HUES48 (cell line): ENCODE data around the gene ZNF319.

Experiments
- H3K27ac ChIP-seq: one replicate; pipeline ENCODE4 v1.7.0; 2013; ENCODE audit warnings: low read depth, low read length, inconsistent platforms
- H3K27me3 ChIP-seq: 2 replicates; pipeline ENCODE4 v1.6.1; 2013; ENCODE audit warnings: mild to moderate bottlenecking, low read length; ENCODE audit not compliant: control insufficient read depth, insufficient read depth
- H3K36me3 ChIP-seq: 2 replicates; pipeline ENCODE4 v1.6.1; 2013; ENCODE audit warnings: low read length; ENCODE audit not compliant: control insufficient read depth, insufficient read depth
- H3K4me1 ChIP-seq: 2 replicates; pipeline ENCODE4 v1.6.1; 2013; ENCODE audit warnings: mild to moderate bottlenecking, low read length; ENCODE audit not compliant: control insufficient read depth, insufficient read depth
- H3K4me3 ChIP-seq: 2 replicates; pipeline ENCODE4 v1.5.1; 2013; ENCODE audit warnings: mild to moderate bottlenecking, low read depth, low read length
- H3K9ac ChIP-seq: 2 replicates; pipeline ENCODE4 v1.6.1; 2013; ENCODE audit warnings: mild to moderate bottlenecking, low read depth, low read length, moderate library complexity
- H3K9me3 ChIP-seq: 2 replicates; pipeline ENCODE4 v1.6.1; 2013; ENCODE audit warnings: low read length; ENCODE audit not compliant: control insufficient read depth, insufficient read depth

The ZNF319 gene

GRCh38 chr16:57966986-57967385, 33.5 kb downstream of the ZNF319 start:
- no peak overlapping the region for H3K9ac ChIP-seq
- no peaks in the 10 kb centered on the region for H3K9me3 ChIP-seq
- no peaks in the 10 kb centered on the region for H3K27me3 ChIP-seq
- no peaks in the 10 kb centered on the region for H3K36me3 ChIP-seq
- no peak overlapping the region for H3K4me3 ChIP-seq
- no peak overlapping the region for H3K27ac ChIP-seq
- H3K4me1 ChIP-seq = no peaks in the 10 kb centered on the region

GRCh38 chr16:57966204-57966771, 34.2 kb downstream of the ZNF319 start:
- no peak overlapping the region for H3K4me3 ChIP-seq
- H3K9ac ChIP-seq = no peak overlapping the region
- no peak overlapping the region for H3K27ac ChIP-seq
- H3K9me3 ChIP-seq = no peaks in the 10 kb centered on the region
- H3K36me3 ChIP-seq = no peaks in the 10 kb centered on the region
- no peaks in the 10 kb centered on the region for H3K27me3 ChIP-seq
- no peaks in the 10 kb centered on the region for H3K4me1 ChIP-seq

GRCh38 chr16:57964157-57964700, 36.2 kb downstream of the ZNF319 start:
- H3K4me1 ChIP-seq = no peaks in the 10 kb centered on the region
- no peak overlapping the region for H3K4me3 ChIP-seq
- H3K9ac ChIP-seq = no peak overlapping the region
- H3K27me3 ChIP-seq = no peaks in the 10 kb centered on the region
- H3K9me3 ChIP-seq = no peaks in the 10 kb centered on the region
- no peaks in the 10 kb centered on the region for H3K36me3 ChIP-seq
- H3K27ac ChIP-seq = no peak overlapping the region

- Histone ChIP-seq H3K27me3 (no peaks in the 10 kb centered on the region), H3K4me3 (no peak overlapping the region), H3K9ac (no peak overlapping the region), H3K4me1 (peaks cover 1% of the 10 kb centered on the region; the same call in 1 of the 2 replicates), H3K27ac (no peak overlapping the region), H3K9me3 (no peaks in the 10 kb centered on the region), H3K36me3 (no peaks in the 10 kb centered on the region)
Measured at GRCh38 chr16:57962756-57963155, 37.7 kb downstream of the ZNF319 start.

GRCh38 chr16:57962046-57962445, 38.4 kb downstream of the ZNF319 start:
- Histone ChIP-seq H3K9ac (no peak overlapping the region), H3K27ac (no peak overlapping the region), H3K27me3 (no peaks in the 10 kb centered on the region), H3K4me1 (peaks cover 8% of the 10 kb centered on the region; the same call in 1 of the 2 replicates), H3K9me3 (no peaks in the 10 kb centered on the region), H3K36me3 (no peaks in the 10 kb centered on the region), H3K4me3 (no peak overlapping the region)

- Histone ChIP-seq H3K4me1 (peaks cover 8% of the 10 kb centered on the region; the same call in 1 of the 2 replicates), H3K9me3 (no peaks in the 10 kb centered on the region), H3K27me3 (no peaks in the 10 kb centered on the region), H3K36me3 (no peaks in the 10 kb centered on the region), H3K9ac (no peak overlapping the region), H3K27ac (no peak overlapping the region), H3K4me3 (no peak overlapping the region)
Measured at GRCh38 chr16:57961538-57961937, 38.9 kb downstream of the ZNF319 start.

- H3K36me3 ChIP-seq = no peaks in the 10 kb centered on the region
- H3K9me3 ChIP-seq = no peaks in the 10 kb centered on the region
- no peak overlapping the region for H3K27ac ChIP-seq
- peaks cover 8% of the 10 kb centered on the region; the same call in 1 of the 2 replicates for H3K4me1 ChIP-seq
- H3K9ac ChIP-seq = no peak overlapping the region
- no peaks in the 10 kb centered on the region for H3K27me3 ChIP-seq
- H3K4me3 ChIP-seq = no peak overlapping the region
Measured at GRCh38 chr16:57960826-57961472, 39.5 kb downstream of the ZNF319 start.

GRCh38 chr16:57960310-57960709, 40.2 kb downstream of the ZNF319 start:
- H3K4me1 ChIP-seq = peaks cover 8% of the 10 kb centered on the region; the same call in 1 of the 2 replicates

GRCh38 chr16:57959804-57960203, 40.7 kb downstream of the ZNF319 start:
- Histone ChIP-seq H3K27ac (no peak overlapping the region), H3K9me3 (no peaks in the 10 kb centered on the region), H3K27me3 (no peaks in the 10 kb centered on the region), H3K4me1 (peaks cover 8% of the 10 kb centered on the region; the same call in 1 of the 2 replicates), H3K36me3 (no peaks in the 10 kb centered on the region), H3K9ac (no peak overlapping the region), H3K4me3 (no peak overlapping the region)

More at GRCh38 chr16:57960310-57960709, 40.2 kb downstream of the ZNF319 start:
- H3K27ac ChIP-seq = no peak overlapping the region
- H3K36me3 ChIP-seq = no peaks in the 10 kb centered on the region
- H3K27me3 ChIP-seq = no peaks in the 10 kb centered on the region
- no peaks in the 10 kb centered on the region for H3K9me3 ChIP-seq
- H3K4me3 ChIP-seq = no peak overlapping the region
- no peak overlapping the region for H3K9ac ChIP-seq

GRCh38 chr16:57959121-57959520, 41.4 kb downstream of the ZNF319 start:
- no peaks in the 10 kb centered on the region for H3K36me3 ChIP-seq
- no peak overlapping the region for H3K27ac ChIP-seq
- no peak overlapping the region for H3K9ac ChIP-seq
- H3K4me1 ChIP-seq = peaks cover 8% of the 10 kb centered on the region; the same call in 1 of the 2 replicates
- H3K9me3 ChIP-seq = no peaks in the 10 kb centered on the region
- no peaks in the 10 kb centered on the region for H3K27me3 ChIP-seq
- H3K4me3 ChIP-seq = no peak overlapping the region

- H3K9me3 ChIP-seq = no peaks in the 10 kb centered on the region
Measured at GRCh38 chr16:57958544-57958943, 41.9 kb downstream of the ZNF319 start.

More at GRCh38 chr16:57958544-57958943, 41.9 kb downstream of the ZNF319 start:
- no peaks in the 10 kb centered on the region for H3K27me3 ChIP-seq
- no peak overlapping the region for H3K27ac ChIP-seq
- peaks cover 8% of the 10 kb centered on the region; the same call in 1 of the 2 replicates for H3K4me1 ChIP-seq
- H3K4me3 ChIP-seq = no peak overlapping the region
- H3K9ac ChIP-seq = no peak overlapping the region
- no peaks in the 10 kb centered on the region for H3K36me3 ChIP-seq
